HUES6 (cell line): Measurements from ENCODE around the gene UBE4A.

ENCODE experiments used
- H3K27ac ChIP-seq: 2 replicates; pipeline ENCODE4 v1.7.0; 2013; ENCODE audit warnings: low read depth, mild to moderate bottlenecking, low read length, inconsistent platforms
- H3K27me3 ChIP-seq: 2 replicates; pipeline ENCODE4 v1.6.1; 2013; ENCODE audit warnings: low read length; ENCODE audit not compliant: control insufficient read depth, insufficient read depth
- H3K36me3 ChIP-seq: 2 replicates; pipeline ENCODE4 v1.6.1; 2013; ENCODE audit warnings: low read length; ENCODE audit not compliant: control insufficient read depth, insufficient read depth
- H3K4me1 ChIP-seq: 2 replicates; pipeline ENCODE4 v1.6.1; 2013; ENCODE audit warnings: low read length; ENCODE audit not compliant: control insufficient read depth, insufficient read depth
- H3K4me3 ChIP-seq: 2 replicates; pipeline ENCODE4 v1.5.1; 2013; ENCODE audit warnings: low read depth, low read length
- H3K9ac ChIP-seq: one replicate; pipeline ENCODE4 v1.6.1; 2013; ENCODE audit warnings: mild to moderate bottlenecking, low read length
- H3K9me3 ChIP-seq: 2 replicates; pipeline ENCODE4 v1.6.1; 2013; ENCODE audit warnings: low read depth, low read length; ENCODE audit not compliant: control insufficient read depth, insufficient read depth

The UBE4A gene

GRCh38 chr11:118320515-118320914, 38.9 kb upstream of the UBE4A start:
- Histone ChIP-seq H3K27ac (no peak overlapping the region), H3K27me3 (peaks cover 2% of the 10 kb centered on the region; the same call in 1 of the 2 replicates), H3K4me3 (no peak overlapping the region), H3K36me3 (no peaks in the 10 kb centered on the region), H3K9ac (no peak overlapping the region), H3K4me1 (peaks cover 15% of the 10 kb centered on the region), H3K9me3 (no peaks in the 10 kb centered on the region)

DNA sequence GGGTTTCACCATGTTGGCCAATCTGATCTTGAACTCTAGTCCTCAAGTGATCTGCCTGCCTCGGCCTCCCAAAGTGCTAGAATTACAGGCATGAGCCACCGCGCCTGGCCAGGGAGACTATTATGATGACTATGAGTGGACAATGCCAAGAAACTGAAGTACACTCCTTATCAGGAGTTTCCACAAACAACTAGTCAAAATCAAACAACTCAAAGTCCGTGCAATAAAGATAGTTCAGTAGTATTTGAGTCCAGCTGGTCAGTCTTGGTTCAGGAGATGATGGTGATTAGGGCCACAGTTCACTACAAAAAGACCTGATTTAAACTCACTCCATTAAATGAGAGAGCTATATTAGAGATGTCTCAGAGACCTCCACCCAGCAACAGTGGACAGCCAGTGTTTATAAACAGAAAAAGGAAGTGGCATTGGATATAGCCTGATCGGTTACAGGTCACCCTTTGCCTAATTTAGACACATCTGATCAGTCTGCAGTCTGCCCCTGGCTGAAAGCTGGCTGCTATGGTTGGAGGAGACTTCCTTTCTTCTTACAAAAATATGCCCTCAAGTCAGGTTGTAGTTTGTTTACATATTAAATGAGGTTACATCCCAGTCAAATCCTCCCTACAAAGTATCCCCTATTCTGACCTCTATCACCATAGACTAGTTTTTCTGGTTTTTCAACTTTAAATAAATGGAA, 37.9 kb upstream of the UBE4A start:
- no peaks in the 10 kb centered on the region for H3K36me3 ChIP-seq
- H3K9ac ChIP-seq, result no peak overlapping the region
- no peaks in the 10 kb centered on the region for H3K9me3 ChIP-seq
- no peak overlapping the region for H3K27ac ChIP-seq
- peaks cover 6% of the 10 kb centered on the region for H3K4me1 ChIP-seq
- H3K4me3 ChIP-seq, result no peak overlapping the region
- H3K27me3 ChIP-seq, result peaks cover 2% of the 10 kb centered on the region; the same call in 1 of the 2 replicates

DNA sequence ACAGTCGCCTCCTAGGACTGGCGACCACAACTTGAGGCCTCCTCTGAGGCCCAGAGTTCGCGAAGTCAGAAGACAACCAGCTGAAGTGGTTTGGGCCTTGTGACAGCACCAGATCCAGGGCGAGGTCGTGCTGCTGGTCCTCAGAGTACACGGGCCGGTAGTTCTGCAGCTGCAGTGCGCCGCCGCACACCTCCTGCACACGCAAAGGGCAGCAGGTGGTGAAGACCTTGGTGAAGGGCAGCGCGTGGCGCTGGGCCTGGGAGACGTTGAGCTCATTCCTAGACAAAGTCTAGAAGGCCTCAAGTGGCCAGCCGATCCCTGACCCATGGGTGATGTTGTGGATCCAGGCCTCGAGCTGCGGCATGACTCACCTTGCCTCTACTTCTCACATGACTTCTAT, 36.7 kb upstream of the UBE4A start:
- H3K9me3 ChIP-seq, result no peaks in the 10 kb centered on the region
- H3K4me1 ChIP-seq, result no peaks in the 10 kb centered on the region
- H3K9ac ChIP-seq, result no peak overlapping the region
- no peak overlapping the region for H3K4me3 ChIP-seq
- H3K27ac ChIP-seq, result no peak overlapping the region
- peaks cover 2% of the 10 kb centered on the region; the same call in 1 of the 2 replicates for H3K27me3 ChIP-seq
- H3K36me3 ChIP-seq, result no peaks in the 10 kb centered on the region

GRCh38 chr11:118325283-118325682, 34.1 kb upstream of the UBE4A start:
- Histone ChIP-seq H3K4me3 (no peak overlapping the region), H3K9ac (no peak overlapping the region), H3K9me3 (no peaks in the 10 kb centered on the region), H3K4me1 (no peaks in the 10 kb centered on the region), H3K36me3 (no peaks in the 10 kb centered on the region), H3K27me3 (no peaks in the 10 kb centered on the region), H3K27ac (no peak overlapping the region)

DNA sequence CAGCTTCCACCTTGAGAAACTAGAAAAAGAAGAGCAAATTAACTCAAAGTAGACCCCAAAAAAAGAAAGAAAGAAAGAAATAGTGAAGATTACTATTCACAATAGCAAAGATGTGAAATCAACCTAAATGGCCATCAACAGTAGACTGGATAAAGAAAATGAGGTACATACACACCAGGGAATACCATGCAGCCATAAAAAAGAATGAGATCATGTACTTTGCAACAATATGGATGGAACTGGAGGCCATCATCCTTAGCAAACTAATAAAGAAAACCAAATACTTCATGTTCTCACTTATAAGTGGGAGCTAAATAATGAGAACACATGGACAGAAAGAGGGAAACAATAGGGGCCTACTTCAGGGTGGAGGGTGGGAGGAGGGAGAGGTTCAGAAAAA, 30.7 kb upstream of the UBE4A start:
- H3K36me3 ChIP-seq, result no peaks in the 10 kb centered on the region
- no peaks in the 10 kb centered on the region for H3K27me3 ChIP-seq
- H3K4me3 ChIP-seq, result no peak overlapping the region
- H3K27ac ChIP-seq, result no peak overlapping the region
- H3K9ac ChIP-seq, result no peak overlapping the region
- peaks cover 5% of the 10 kb centered on the region; the same call in 1 of the 2 replicates for H3K9me3 ChIP-seq
- H3K4me1 ChIP-seq, result no peaks in the 10 kb centered on the region

DNA sequence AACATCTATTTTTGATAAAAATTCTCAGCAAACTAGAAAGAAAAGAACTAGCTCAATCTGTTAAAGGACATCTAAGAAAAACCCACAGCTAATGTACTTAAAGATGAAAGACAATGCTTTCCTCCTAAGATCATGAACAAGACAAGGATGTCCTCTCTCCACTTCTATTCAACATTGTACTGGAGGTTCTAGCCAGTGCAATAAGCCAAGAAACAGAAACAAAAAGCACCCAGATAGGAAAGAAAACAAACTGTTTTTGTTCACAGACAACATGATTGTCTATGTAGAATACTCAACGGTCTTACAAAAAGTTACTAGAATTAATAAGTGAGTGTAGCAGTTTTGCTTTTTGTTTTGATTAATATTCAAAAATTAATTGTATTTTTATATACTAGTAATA, 24.7 kb upstream of the UBE4A start:
- Histone ChIP-seq H3K4me1 (no peaks in the 10 kb centered on the region), H3K9me3 (peaks cover 7% of the 10 kb centered on the region; the same call in 1 of the 2 replicates), H3K27me3 (no peaks in the 10 kb centered on the region), H3K9ac (no peak overlapping the region), H3K27ac (no peak overlapping the region), H3K4me3 (no peak overlapping the region), H3K36me3 (no peaks in the 10 kb centered on the region)

GRCh38 chr11:118338637-118339061, 20.8 kb upstream of the UBE4A start:
- H3K4me3 ChIP-seq, result no peak overlapping the region
- peaks cover 3% of the 10 kb centered on the region; the same call in 1 of the 2 replicates for H3K9me3 ChIP-seq
- H3K27me3 ChIP-seq, result no peaks in the 10 kb centered on the region
- H3K36me3 ChIP-seq, result no peaks in the 10 kb centered on the region
- H3K4me1 ChIP-seq, result 0 out of 2 replicates have a peak, but pooled peaks cover 6% of the 10 kb centered on the region
- H3K27ac ChIP-seq, result no peak overlapping the region
- no peak overlapping the region for H3K9ac ChIP-seq

DNA sequence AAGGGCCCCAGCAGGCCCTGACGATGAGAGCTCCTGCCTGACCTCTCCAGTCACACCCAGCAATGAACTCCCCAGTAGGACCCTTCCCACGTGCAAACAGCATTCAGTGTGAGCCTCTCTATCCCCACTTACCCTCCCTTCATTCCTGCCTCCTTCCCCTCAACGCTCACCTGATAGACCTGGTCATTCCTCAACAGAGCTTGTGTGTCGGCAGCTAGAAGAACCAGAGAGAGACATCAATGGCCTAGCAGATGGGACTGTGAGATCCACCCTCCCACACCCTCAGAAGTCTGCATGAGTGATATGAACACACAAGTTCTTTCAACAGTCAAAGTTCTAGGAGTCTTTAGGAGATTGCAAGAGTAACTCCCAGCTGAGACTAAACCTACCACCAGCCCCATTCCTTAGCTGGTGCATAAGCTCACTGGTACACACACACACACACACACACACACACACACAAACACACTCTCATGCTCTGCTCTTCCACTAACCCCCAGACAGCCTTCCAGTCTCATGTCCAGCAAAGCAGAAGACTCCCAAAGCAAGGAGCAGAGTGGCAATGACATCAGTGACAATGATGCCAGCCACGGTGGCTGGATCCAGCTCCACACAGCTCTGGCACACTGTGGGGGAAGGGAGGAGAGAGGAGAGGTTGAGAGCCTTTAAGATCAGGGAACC, 20.0 kb upstream of the UBE4A start:
- no peaks in the 10 kb centered on the region for H3K27me3 ChIP-seq
- H3K4me3 ChIP-seq, result no peak overlapping the region
- H3K27ac ChIP-seq, result no peak overlapping the region
- 0 out of 2 replicates have a peak, but pooled peaks cover 6% of the 10 kb centered on the region for H3K4me1 ChIP-seq
- H3K9ac ChIP-seq, result no peak overlapping the region
- no peaks in the 10 kb centered on the region for H3K9me3 ChIP-seq
- H3K36me3 ChIP-seq, result no peaks in the 10 kb centered on the region

- no peak overlapping the region for H3K27ac ChIP-seq
- H3K4me1 ChIP-seq, result 0 out of 2 replicates have a peak, but pooled peaks cover 6% of the 10 kb centered on the region
- no peak overlapping the region for H3K4me3 ChIP-seq
- H3K36me3 ChIP-seq, result no peaks in the 10 kb centered on the region
- peaks cover 2% of the 10 kb centered on the region; the same call in 1 of the 2 replicates for H3K27me3 ChIP-seq
- no peaks in the 10 kb centered on the region for H3K9me3 ChIP-seq
- H3K9ac ChIP-seq, result no peak overlapping the region
These were observed 19.0 kb upstream of the UBE4A start for GRCh38 chr11:118340449-118340848.

- Histone ChIP-seq H3K36me3 (no peaks in the 10 kb centered on the region), H3K27me3 (peaks cover 6% of the 10 kb centered on the region; the same call in 1 of the 2 replicates), H3K9ac (no peak overlapping the region), H3K4me1 (0 out of 2 replicates have a peak, but pooled peaks cover 6% of the 10 kb centered on the region), H3K4me3 (no peak overlapping the region), H3K9me3 (no peaks in the 10 kb centered on the region), H3K27ac (no peak overlapping the region)
These were observed 18.1 kb upstream of the UBE4A start for GRCh38 chr11:118341261-118341660.

- H3K27me3 ChIP-seq, result peaks cover 6% of the 10 kb centered on the region; the same call in 1 of the 2 replicates
- no peaks in the 10 kb centered on the region for H3K36me3 ChIP-seq
- no peak overlapping the region for H3K27ac ChIP-seq
- H3K9me3 ChIP-seq, result no peaks in the 10 kb centered on the region
- no peak overlapping the region for H3K9ac ChIP-seq
- no peak overlapping the region for H3K4me3 ChIP-seq
- H3K4me1 ChIP-seq, result 0 out of 2 replicates have a peak, but pooled peaks cover 6% of the 10 kb centered on the region
These were observed 17.4 kb upstream of the UBE4A start for GRCh38 chr11:118341815-118342489.
